ENCODE data around the gene ANKRD45.
"Not testable (repeated sequence)": the region's sequence is repeated elsewhere in the genome, so short reads cannot be mapped to it uniquely, and the experiment has no call there.

The ANKRD45 gene

GRCh38 chr1:173642450-173643139 is 27.1 kb downstream of the ANKRD45 start:
- DNase-seq (ENCODE audit: low spot score), result not testable (repeated sequence)

- no peak for DNase-seq (ENCODE audit: low spot score)
These were observed 30.5 kb downstream of the ANKRD45 start for GRCh38 chr1:173639102-173639501.

- no peak for DNase-seq (ENCODE audit: low spot score)
These were observed 31.3 kb downstream of the ANKRD45 start for GRCh38 chr1:173638043-173639021.

GRCh38 chr1:173637236-173638042 is 32.2 kb downstream of the ANKRD45 start:
- not testable (repeated sequence) for DNase-seq (ENCODE audit: low spot score)

- no peak for DNase-seq (ENCODE audit: low spot score)
These were observed 34.5 kb downstream of the ANKRD45 start, which contains the start of gene TEX50 for GRCh38 chr1:173635116-173635515. TSS of gene TEX50 (plus strand) at chr1:173635338. CDS start at chr1:173635522, 184 bp downstream.

- no peak for DNase-seq (ENCODE audit: low spot score)
These were observed 40.8 kb downstream of the ANKRD45 start for GRCh38 chr1:173628888-173629287.

- DNase-seq (ENCODE audit: low spot score), result no peak
These were observed 42.4 kb downstream of the ANKRD45 start for GRCh38 chr1:173627269-173627668.

- no peak for DNase-seq (ENCODE audit: low spot score)
These were observed 52.8 kb downstream of the ANKRD45 start for GRCh38 chr1:173616859-173617258.

GRCh38 chr1:173613086-173613485 is 56.6 kb downstream of the ANKRD45 start:
- DNase-seq (ENCODE audit: low spot score), result not testable (repeated sequence)

- no peak for DNase-seq (ENCODE audit: low spot score)
These were observed 61.0 kb downstream of the ANKRD45 start for GRCh38 chr1:173608503-173609216.

GRCh38 chr1:173603056-173603591 is 66.5 kb downstream of the ANKRD45 start, which contains the start of gene SLC9C2:
TSS of gene SLC9C2 (minus strand) at chr1:173603072. CDS start at chr1:173601776, 1,296 bp downstream.
- no peak for DNase-seq (ENCODE audit: low spot score)

GRCh38 chr1:173601588-173601987 is 68.1 kb downstream of the ANKRD45 start:
- DNase-seq (ENCODE audit: low spot score), result no peak

- no peak for DNase-seq (ENCODE audit: low spot score)
These were observed 73.4 kb downstream of the ANKRD45 start for GRCh38 chr1:173596097-173596825.

- DNase-seq (ENCODE audit: low spot score), result not testable (repeated sequence)
These were observed 78.5 kb downstream of the ANKRD45 start for GRCh38 chr1:173591138-173591537.

GRCh38 chr1:173590557-173590956 is 79.1 kb downstream of the ANKRD45 start:
- DNase-seq (ENCODE audit: low spot score), result peak; percentile 29

GRCh38 chr1:173581383-173582079 is 88.1 kb downstream of the ANKRD45 start:
- DNase-seq (ENCODE audit: low spot score), result no peak

- no peak for DNase-seq (ENCODE audit: low spot score)
These were observed 89.0 kb downstream of the ANKRD45 start for GRCh38 chr1:173580658-173581057.

GRCh38 chr1:173580071-173580470 is 89.6 kb downstream of the ANKRD45 start:
- no peak for DNase-seq (ENCODE audit: low spot score)

GRCh38 chr1:173573596-173573995 is 96.1 kb downstream of the ANKRD45 start:
- DNase-seq (ENCODE audit: low spot score), result no peak
